Colonic mucosa (tissue), 4 donors: ENCODE data around the gene COG5. TPM values are rescaled to one million over a fixed set of nuclear protein-coding genes. Genes with fewer than 3 reads are reported as not detected.

Experiments used
- DNase-seq: peaks from one replicate; pipeline ENCODE4 v3.0.0-alpha.2; 2020
- H3K27ac ChIP-seq: fragments of 200-600 bp; one replicate; pipeline ENCODE4 v1.8.0; 2021
- H3K27me3 ChIP-seq: fragments of 200-600 bp; one replicate; pipeline ENCODE4 v1.8.0; 2021
- H3K36me3 ChIP-seq: fragments of 200-600 bp; one replicate; pipeline ENCODE4 v1.8.0; 2021
- H3K4me1 ChIP-seq: fragments of 200-600 bp; one replicate; pipeline ENCODE4 v1.8.0; 2021; ENCODE audit warnings: mild to moderate bottlenecking
- H3K4me3 ChIP-seq: fragments of 200-600 bp; one replicate; pipeline ENCODE4 v1.8.0; 2021
- H3K9ac ChIP-seq, 2 donors: one replicate each; pipeline ENCODE4 v1.7.0; 2013; ENCODE audit warnings: control low read depth in 2 of 2, low read depth in 2 of 2, low read length in 2 of 2
- H3K9me3 ChIP-seq: fragments of 200-600 bp; one replicate; pipeline ENCODE4 v1.8.0; 2021
- intact Hi-C: fragments of 100-400 bp; cut with DNase I; formaldehyde crosslinking; loops from one replicate; pipeline ENCODE4 v1.14.1; 2022
- total RNA-seq, 2 donors: library from RNA; stranded (reverse); fragmentation: NEBNext Ultra II Directional in 1 of 2; extraction: Animal tissue kit (Norgen Biotek cat#: 25700) in 1 of 2; gene quantifications; one replicate each; pipeline ENCODE4 v1.2.1, GENCODE V29; 2021
- TF ChIP-seq, protein P1 (sequence below): fragments of 200-600 bp; IDR thresholded peaks from one replicate; pipeline ENCODE4 v1.8.0; 2022; ENCODE audit warnings: antibody characterized with exemption, mild to moderate bottlenecking
- donor health status: healthy.
- donor health status: DM: no; HTN: no; CAD: no.
- donor health status: DM: no; HTN: no; CAD: no.

The COG5 gene
- total RNA-seq, 2 donors from 2014 or later: 43.1 to 46.8 TPM

DNA sequence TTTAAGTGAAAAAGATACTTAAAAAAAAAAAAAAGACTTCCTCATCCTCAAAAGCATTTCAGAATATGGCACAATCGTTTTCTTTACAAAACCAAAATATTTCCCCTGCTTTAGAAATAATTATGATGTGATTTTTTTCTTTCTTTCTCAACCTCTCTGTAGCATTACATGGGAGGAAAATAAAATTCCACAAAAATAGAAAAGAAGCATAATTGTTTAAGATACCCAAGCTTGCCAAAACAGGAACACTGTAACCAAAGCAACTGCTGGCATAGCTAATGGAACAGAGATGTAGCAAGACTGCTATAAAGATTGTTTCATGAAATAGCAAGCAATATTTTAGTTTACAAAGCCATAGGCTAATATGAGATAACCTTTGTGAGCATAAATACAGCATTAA is 169.4 kb downstream of the COG5 start:
- no peak overlapping the region for H3K27ac ChIP-seq
- no peaks in the 10 kb centered on the region for H3K4me1 ChIP-seq
- no peak overlapping the region for H3K4me3 ChIP-seq
- TF ChIP-seq, protein P1, sequence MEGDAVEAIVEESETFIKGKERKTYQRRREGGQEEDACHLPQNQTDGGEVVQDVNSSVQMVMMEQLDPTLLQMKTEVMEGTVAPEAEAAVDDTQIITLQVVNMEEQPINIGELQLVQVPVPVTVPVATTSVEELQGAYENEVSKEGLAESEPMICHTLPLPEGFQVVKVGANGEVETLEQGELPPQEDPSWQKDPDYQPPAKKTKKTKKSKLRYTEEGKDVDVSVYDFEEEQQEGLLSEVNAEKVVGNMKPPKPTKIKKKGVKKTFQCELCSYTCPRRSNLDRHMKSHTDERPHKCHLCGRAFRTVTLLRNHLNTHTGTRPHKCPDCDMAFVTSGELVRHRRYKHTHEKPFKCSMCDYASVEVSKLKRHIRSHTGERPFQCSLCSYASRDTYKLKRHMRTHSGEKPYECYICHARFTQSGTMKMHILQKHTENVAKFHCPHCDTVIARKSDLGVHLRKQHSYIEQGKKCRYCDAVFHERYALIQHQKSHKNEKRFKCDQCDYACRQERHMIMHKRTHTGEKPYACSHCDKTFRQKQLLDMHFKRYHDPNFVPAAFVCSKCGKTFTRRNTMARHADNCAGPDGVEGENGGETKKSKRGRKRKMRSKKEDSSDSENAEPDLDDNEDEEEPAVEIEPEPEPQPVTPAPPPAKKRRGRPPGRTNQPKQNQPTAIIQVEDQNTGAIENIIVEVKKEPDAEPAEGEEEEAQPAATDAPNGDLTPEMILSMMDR: no peak
- no peaks in the 10 kb centered on the region for H3K36me3 ChIP-seq
- H3K9me3 ChIP-seq: no peaks in the 10 kb centered on the region
- no peaks in the 10 kb centered on the region for H3K27me3 ChIP-seq
- no peak overlapping the region for H3K9ac ChIP-seq
- DNase-seq: no peak
- intact Hi-C loops: no loop called here

DNA sequence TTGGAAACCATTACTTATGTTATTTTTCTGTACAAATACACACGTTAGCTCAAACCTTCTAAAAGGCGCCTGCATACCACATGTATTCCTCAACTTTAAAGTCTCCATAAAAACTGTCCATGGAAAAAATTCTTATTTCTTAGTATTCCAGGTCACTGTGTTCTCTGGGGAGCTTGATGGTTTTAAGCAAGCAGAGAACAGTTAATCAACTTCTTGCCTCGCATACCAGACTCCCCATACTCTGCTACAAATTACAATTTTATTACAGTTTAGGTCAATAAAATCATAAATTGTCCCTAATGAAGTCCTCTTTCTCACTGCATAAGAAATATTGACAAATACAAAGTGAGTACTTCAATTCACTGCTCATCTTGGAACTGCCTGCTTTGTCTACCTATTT is 170.9 kb downstream of the COG5 start:
- Histone ChIP-seq H3K9ac (no peak overlapping the region), H3K9me3 (no peaks in the 10 kb centered on the region), H3K4me1 (no peaks in the 10 kb centered on the region), H3K27me3 (no peaks in the 10 kb centered on the region), H3K27ac (no peak overlapping the region), H3K36me3 (no peaks in the 10 kb centered on the region), H3K4me3 (no peak overlapping the region)
- TF ChIP-seq, protein P1: no peak
- no peak for DNase-seq
- intact Hi-C loops: no loop called here

DNA sequence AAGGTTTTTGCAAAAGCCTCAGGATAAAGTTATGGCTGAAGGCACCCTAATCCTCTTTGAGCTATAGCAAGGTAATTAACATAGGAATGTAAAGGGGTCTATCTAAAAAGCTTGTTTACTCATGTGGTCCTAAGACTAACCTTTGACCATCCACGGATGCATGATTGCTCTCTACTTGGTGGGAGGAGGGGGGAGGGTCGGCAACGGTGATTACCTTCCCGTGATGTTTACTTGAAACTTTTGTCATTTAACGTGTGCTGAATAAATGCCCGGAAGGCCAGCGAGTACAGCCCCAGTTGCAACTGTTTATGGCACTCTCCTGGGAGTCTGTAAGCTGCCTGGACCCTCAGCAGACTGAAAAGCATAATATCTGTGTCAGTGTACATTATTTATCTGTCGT is 172.8 kb downstream of the COG5 start:
- no peaks in the 10 kb centered on the region for H3K27me3 ChIP-seq
- no peak overlapping the region for H3K4me3 ChIP-seq
- no peak overlapping the region for H3K27ac ChIP-seq
- DNase-seq: no peak
- no peaks in the 10 kb centered on the region for H3K4me1 ChIP-seq
- H3K9ac ChIP-seq: no peak overlapping the region
- no peaks in the 10 kb centered on the region for H3K9me3 ChIP-seq
- intact Hi-C loops: no loop called here
- no peaks in the 10 kb centered on the region for H3K36me3 ChIP-seq
- TF ChIP-seq, protein P1: no peak

DNA sequence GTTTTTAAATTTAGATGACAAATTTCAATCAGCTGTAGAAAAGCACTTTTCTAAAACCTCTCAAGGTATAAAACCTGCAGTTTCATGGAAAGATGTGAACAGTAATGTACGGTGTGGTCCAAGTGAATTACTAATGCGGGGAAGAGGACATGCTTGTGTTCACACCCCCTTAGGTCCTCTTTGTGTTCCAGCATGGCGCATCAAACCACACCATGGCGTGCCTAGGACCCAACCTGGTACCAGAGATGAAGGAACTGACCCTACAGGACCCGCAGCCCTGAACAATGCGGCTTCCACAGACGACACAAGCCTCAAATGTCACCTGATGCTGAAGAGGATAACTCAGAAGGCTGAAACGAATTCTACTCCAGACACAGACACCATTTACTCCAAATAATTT is 175.1 kb downstream of the COG5 start:
- no peaks in the 10 kb centered on the region for H3K27me3 ChIP-seq
- no peak overlapping the region for H3K9ac ChIP-seq
- H3K27ac ChIP-seq: no peak overlapping the region
- no peak overlapping the region for H3K4me3 ChIP-seq
- no peaks in the 10 kb centered on the region for H3K36me3 ChIP-seq
- no peaks in the 10 kb centered on the region for H3K4me1 ChIP-seq
- no peaks in the 10 kb centered on the region for H3K9me3 ChIP-seq
- TF ChIP-seq, protein P1: no peak
- no peak for DNase-seq
- intact Hi-C loops: no loop called here

DNA sequence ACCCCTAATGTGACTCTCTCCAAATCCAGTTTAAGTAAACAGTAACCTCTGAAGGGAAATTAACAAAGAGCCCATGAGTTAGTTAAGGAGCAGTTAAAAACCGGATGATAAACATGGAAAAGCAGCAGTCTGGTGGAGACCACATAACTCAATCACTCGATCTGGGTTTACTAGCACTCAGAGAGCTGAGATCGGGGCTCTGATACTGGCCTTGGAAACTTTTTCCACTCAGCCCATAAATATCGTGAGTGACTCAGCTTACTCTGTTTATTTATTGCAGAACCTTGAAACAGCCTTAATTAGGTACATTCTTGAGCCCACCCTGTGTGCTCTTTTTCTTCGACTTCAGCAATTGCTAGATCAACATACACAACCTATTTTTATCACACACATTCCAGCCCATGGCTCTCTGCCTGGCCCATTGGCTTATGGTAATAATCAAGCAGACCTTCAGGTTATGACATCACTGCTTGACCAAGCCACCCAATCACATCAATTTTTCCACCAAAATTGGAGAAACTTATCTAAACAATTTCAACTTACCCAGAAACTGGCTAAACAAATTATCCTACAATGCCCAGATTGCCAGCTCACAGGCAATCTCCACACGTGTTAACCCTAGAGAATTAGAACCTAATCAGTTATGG is 176.0 kb downstream of the COG5 start:
- intact Hi-C loops: no loop called here
- Histone ChIP-seq H3K4me3 (no peak overlapping the region), H3K36me3 (no peaks in the 10 kb centered on the region), H3K9me3 (no peaks in the 10 kb centered on the region), H3K27ac (no peak overlapping the region), H3K4me1 (no peaks in the 10 kb centered on the region), H3K9ac (no peak overlapping the region), H3K27me3 (no peaks in the 10 kb centered on the region)
- TF ChIP-seq, protein P1: no peak
- no peak for DNase-seq
